ENCODE measurements around the gene ITSN2.

The ITSN2 gene

DNA sequence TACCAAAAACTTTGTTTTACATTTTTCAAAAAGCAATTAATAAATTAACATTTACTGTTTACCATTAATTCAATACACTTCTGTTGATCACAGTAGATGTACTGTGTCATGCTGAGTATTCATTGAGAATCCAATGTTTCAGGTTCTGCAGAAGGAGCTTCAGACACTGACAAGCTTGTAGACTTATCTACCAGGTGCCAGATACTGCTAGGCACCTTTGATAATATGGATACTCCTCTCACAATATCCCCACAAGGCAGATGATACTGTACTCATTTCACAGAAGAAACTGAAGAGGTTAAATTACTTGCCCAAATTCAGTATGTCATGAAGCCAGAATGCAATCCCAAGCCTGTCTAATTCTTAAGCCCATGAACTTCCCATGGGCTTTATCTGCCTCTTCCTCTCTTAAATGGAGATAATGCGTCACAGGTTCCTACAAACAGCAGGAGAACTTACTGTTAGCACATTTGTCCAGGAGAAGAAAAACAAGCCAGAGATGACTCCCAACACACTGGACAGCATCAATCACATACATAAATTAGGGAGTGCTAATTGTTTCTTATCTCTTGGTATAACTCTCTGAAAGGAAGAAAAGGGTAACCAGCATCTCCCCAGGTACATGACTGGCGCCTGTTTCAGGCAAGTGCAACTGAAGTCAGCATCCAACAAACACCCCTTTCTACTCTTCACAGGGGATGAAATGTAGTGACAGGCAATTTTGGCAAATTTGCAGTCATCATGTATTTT is 27.4 kb downstream of the ITSN2 start:
- no peak for DNase-seq (ENCODE audit: low spot score)
- Histone ChIP-seq H3K4me3 (no peak overlapping the region), H3K27ac (no peak overlapping the region)
- TF ChIP-seq, protein P1, sequence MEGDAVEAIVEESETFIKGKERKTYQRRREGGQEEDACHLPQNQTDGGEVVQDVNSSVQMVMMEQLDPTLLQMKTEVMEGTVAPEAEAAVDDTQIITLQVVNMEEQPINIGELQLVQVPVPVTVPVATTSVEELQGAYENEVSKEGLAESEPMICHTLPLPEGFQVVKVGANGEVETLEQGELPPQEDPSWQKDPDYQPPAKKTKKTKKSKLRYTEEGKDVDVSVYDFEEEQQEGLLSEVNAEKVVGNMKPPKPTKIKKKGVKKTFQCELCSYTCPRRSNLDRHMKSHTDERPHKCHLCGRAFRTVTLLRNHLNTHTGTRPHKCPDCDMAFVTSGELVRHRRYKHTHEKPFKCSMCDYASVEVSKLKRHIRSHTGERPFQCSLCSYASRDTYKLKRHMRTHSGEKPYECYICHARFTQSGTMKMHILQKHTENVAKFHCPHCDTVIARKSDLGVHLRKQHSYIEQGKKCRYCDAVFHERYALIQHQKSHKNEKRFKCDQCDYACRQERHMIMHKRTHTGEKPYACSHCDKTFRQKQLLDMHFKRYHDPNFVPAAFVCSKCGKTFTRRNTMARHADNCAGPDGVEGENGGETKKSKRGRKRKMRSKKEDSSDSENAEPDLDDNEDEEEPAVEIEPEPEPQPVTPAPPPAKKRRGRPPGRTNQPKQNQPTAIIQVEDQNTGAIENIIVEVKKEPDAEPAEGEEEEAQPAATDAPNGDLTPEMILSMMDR (IDR thresholded peaks at IDR 0.05): no peak

DNA sequence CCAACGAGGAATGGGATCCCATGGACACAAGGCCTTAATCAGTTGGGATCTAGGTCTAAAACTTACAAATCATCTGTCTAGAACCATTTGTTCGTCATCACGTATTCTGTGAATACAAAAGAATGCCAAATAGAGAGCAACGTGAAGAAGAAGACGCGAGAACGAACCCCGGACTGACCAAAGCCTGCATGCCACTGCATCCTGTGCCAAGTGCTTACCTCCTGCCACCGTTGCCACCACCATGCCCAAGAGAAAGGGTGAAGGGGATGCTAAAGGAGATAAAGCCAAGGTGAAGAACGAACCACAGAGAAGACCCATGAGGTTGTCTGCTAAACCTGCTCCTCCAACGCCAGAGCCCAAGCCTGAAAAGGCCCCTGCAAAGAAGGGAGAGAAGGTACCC is 30.2 kb downstream of the ITSN2 start:
- TF ChIP-seq, protein P1 (IDR thresholded peaks at IDR 0.05): no peak
- no peak for DNase-seq (ENCODE audit: low spot score)
- Histone ChIP-seq H3K27ac (no peak overlapping the region), H3K4me3 (no peak overlapping the region)

DNA sequence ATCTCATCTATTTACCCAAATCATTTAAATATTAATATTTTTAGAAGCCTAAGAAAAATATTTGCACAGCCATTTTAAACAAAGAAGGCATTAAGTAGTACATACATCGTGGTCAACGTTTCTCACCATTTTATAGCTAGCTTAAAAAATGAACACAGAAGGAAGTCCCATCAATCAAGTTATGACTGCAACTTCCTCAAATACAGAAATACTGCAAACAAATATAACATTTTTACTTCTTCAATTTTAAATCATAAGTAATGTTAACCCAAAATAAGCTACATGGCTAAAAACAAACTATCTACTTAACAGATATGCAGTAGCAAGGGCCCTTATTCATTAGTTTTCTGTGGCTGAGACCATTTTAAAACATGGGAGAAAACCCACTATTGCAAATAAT is 30.6 kb downstream of the ITSN2 start:
- Histone ChIP-seq H3K27ac (no peak overlapping the region), H3K4me3 (no peak overlapping the region)
- no peak for DNase-seq (ENCODE audit: low spot score)
- TF ChIP-seq, protein P1 (IDR thresholded peaks at IDR 0.05): no peak

DNA sequence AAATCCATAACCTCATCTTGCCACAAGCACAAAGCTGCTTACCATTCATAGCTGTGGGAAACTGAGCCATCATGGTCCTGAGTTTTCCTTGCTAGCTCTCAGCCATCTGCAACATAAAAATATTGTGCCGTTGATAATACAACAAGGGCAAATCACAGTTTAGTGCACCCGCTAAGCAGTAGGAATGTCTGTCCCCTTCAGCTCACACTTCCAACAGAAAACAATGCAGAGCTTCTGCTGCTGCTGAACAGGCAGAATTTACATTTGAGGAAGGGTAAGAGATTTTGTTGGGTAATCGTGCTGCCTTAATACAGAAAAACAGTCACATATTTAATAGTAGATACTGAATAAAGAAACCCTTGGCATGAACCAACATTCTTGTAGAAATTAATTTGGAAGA is 32.3 kb downstream of the ITSN2 start:
- no peak overlapping the region for H3K4me3 ChIP-seq
- no peak overlapping the region for H3K27ac ChIP-seq
- DNase-seq (ENCODE audit: low spot score): no peak
- TF ChIP-seq, protein P1 (IDR thresholded peaks at IDR 0.05): no peak

DNA sequence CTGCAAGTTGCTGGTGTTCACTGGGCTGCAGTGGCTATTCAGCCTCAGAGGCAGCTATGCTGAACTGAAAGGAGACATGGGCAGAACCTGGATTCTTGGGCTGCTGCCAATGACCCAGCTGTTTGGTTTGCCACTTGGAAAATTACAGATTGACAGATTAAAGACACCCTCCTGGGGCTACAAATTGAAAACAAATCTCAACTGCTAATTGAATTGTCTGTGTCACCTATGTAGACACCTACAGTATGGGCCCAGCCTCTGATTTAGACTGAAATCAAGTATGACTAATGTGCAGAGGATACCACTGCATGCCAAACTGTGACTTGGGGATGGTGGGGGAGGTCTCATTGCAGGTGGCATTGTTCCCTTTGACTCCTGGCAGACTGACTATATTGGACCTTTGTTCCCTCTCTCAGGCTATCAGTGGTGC is 42.8 kb downstream of the ITSN2 start:
- no peak for DNase-seq (ENCODE audit: low spot score)
- H3K4me3 ChIP-seq: no peak overlapping the region
- TF ChIP-seq, protein P1 (IDR thresholded peaks at IDR 0.05): no peak
- H3K27ac ChIP-seq: no peak overlapping the region

DNA sequence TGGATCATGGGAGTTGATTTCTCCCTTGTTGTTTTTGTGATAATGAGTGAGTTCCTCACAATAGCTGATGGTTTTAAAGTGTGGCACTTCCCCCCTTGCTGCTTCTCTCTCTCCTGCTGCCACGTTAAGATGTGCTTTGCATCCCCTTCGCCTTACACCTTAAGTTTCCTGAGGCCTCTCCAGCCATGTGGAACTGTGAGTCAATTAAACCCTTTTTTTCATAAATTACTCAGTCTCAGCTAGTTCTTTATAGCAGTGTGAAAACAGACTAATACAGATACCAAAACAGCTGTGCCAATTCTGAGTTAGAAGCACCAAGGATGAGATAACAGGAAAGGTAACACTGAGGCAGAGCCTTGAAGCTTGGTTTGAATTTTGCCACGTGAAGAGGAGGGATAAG is 44.7 kb downstream of the ITSN2 start:
- no peak for DNase-seq (ENCODE audit: low spot score)
- Histone ChIP-seq H3K4me3 (no peak overlapping the region), H3K27ac (no peak overlapping the region)
- TF ChIP-seq, protein P1 (IDR thresholded peaks at IDR 0.05): no peak
